Measurements from ENCODE around the gene DENND2D.

Gene DENND2D, protein sequence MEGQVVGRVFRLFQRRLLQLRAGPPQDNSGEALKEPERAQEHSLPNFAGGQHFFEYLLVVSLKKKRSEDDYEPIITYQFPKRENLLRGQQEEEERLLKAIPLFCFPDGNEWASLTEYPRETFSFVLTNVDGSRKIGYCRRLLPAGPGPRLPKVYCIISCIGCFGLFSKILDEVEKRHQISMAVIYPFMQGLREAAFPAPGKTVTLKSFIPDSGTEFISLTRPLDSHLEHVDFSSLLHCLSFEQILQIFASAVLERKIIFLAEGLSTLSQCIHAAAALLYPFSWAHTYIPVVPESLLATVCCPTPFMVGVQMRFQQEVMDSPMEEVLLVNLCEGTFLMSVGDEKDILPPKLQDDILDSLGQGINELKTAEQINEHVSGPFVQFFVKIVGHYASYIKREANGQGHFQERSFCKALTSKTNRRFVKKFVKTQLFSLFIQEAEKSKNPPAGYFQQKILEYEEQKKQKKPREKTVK

DNA sequence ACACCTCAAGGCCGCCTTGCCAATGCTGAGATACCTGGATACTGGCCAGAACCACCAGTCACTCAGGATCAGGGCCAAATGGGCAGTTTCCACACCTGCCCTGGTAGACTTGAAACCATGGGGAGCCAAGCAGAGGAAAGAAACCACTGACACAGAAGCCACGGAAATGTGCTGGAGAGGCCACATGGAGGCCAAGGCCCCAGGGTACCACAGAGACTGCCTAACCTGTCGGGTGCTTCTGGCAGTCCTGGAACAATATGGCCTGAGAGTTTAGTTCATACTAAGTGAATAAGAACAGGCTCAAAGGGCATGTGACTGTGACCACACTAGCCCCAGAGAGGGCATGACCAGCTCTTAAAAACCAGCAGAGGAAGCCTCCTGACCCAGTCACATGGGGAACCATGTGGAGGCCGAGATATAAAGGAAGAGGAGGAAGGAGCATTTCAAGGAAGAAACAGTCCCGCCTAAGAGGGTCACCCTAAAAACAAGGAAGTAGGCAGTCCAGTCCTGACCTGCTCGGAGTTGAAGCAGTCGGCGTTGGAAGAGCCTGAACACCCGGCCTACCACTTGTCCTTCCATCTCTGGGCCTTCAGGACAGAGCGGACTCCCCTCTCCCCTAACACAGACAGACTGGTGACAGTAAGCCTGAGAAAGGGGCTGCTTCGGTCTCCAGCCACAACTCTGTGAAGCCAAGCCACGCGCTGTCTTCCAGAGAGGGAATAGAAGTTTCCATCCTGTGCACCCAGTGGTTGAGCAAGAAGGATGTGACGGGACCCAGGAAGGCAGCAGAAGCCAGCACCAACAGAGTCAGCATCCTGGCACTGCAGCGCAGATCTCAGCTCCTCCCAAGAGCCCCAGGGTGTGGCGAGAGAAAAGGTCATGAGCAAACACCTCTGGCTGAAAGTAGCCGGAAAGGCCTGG lies at the start of gene DENND2D:
DENND2D (minus strand) TSS at position 766 of the 921 bp plus-strand sequence; CDS start at position 579, 187 bp downstream.
- H3K4me3 ChIP-seq (ENCODE audit: low read depth, low read length): no peak within 1 kb of the TSS
- TF ChIP-seq, protein P1, sequence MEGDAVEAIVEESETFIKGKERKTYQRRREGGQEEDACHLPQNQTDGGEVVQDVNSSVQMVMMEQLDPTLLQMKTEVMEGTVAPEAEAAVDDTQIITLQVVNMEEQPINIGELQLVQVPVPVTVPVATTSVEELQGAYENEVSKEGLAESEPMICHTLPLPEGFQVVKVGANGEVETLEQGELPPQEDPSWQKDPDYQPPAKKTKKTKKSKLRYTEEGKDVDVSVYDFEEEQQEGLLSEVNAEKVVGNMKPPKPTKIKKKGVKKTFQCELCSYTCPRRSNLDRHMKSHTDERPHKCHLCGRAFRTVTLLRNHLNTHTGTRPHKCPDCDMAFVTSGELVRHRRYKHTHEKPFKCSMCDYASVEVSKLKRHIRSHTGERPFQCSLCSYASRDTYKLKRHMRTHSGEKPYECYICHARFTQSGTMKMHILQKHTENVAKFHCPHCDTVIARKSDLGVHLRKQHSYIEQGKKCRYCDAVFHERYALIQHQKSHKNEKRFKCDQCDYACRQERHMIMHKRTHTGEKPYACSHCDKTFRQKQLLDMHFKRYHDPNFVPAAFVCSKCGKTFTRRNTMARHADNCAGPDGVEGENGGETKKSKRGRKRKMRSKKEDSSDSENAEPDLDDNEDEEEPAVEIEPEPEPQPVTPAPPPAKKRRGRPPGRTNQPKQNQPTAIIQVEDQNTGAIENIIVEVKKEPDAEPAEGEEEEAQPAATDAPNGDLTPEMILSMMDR (conservative IDR thresholded peaks at IDR 0.05; ENCODE audit: low read depth, low read length): no peak
- no peak for DNase-seq (ENCODE audit: low read depth)

GRCh38 chr1:111249960-111250359 lies 49.5 kb upstream of the DENND2D start:
- no peak overlapping the region for H3K4me3 ChIP-seq (ENCODE audit: low read depth, low read length)
- TF ChIP-seq, protein P1 (conservative IDR thresholded peaks at IDR 0.05; ENCODE audit: low read depth, low read length): no peak
- DNase-seq (ENCODE audit: low read depth): no peak

DNA sequence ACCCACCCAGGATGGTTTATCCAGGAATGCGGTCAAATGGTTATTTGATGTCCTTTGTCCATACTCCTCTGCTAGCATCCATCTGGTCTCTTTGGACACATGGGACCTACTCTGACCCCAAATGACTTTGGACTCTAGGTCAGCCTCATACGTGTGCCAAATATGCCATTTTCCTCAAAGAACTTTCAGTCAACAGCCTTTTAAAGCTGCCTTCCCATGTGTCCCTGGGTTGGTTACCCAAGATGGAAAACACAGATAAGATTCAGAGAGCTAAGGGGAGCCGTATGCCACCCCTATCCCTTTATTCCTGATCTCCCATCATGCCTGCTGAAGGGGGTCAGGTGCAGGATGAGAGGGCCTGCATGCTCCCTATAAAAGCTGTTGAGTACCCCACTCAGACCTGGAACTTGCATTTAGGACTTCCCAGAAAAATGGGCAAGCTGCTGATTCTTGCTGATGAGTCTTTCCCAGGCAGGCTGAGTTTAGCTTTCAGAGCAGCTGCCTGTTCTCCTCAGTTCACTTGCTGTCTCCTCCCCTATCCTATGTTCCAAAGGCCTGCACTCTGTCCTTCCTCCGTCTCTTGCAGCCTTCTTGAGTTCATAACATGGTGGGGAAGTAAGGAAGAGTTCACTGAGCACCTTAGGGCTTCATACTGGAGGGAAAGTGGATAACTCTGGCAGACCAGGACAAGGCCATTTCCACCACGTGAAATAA lies 46.8 kb upstream of the DENND2D start:
- TF ChIP-seq, protein P1 (conservative IDR thresholded peaks at IDR 0.05; ENCODE audit: low read depth, low read length): no peak
- H3K4me3 ChIP-seq (ENCODE audit: low read depth, low read length): no peak overlapping the region
- no peak for DNase-seq (ENCODE audit: low read depth)

DNA sequence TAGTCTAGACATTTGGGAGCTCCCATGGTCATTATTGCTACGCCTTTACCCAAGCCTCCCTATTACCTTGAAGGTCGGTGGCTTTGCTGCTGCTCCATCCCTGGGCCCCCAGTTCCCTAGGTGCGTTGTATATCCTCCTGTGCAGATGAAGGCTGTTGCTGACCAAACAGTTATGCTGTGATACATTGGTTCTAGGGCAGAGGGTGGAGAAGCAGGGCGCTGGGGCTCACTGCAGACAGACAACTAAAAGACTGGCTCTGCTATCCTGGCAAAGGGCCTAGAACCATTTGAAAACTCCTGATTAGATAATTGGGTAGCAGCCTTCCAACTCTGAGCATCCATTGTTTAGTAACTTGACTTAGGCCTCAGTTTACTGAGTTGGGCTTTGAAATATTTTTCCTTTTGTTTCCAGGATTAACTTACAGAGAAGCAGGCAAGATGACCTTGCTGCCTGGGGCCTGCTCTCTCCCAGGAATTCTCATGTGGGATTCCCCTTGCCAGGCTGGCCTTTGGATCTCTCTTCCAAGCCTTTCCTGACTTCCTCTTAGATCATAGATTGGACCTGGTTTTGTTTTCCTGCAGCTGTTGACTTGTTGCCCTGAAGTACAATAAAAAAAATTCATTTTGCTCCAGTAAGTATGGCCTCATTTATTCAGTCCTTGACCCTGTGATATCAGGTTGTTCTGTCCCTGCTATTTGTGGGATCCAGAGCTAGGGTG lies 42.5 kb upstream of the DENND2D start:
- H3K4me3 ChIP-seq (ENCODE audit: low read depth, low read length): no peak overlapping the region
- TF ChIP-seq, protein P1 (conservative IDR thresholded peaks at IDR 0.05; ENCODE audit: low read depth, low read length): no peak

GRCh38 chr1:111241797-111242196 lies 41.4 kb upstream of the DENND2D start:
- H3K4me3 ChIP-seq (ENCODE audit: low read depth, low read length): no peak overlapping the region
- TF ChIP-seq, protein P1 (conservative IDR thresholded peaks at IDR 0.05; ENCODE audit: low read depth, low read length): no peak
- no peak for DNase-seq (ENCODE audit: low read depth)

More for the DNA sequence above, 42.5 kb upstream of the DENND2D start:
- no peak for DNase-seq (ENCODE audit: low read depth)

Data from choroid plexus epithelial cell (primary cell).